Measurements from ENCODE around the gene SDK1.

Gene SDK1

DNA sequence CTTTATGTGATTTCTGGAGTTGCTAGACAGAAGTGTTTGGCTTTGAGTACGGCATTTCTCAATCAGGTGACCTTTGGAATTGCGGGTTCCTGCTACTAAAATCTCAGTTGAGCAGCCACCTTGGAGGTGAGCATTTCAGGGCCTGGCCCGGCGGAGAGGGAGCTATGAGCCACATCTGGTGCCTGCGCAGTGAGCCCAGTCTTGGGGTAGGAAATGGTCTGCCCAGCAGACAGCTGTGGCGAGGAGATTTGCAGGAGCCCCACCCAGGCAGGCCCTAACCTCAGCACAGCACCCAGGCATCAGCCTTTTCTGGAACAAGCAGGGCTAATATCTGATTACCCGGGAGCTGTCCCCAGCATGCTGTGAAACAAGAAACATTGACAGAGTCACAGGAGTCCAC is 833.2 kb downstream of the SDK1 start:
- TF ChIP-seq ZNF384 (IDR thresholded peaks at IDR 0.05) (no peak), L3MBTL2 (conservative IDR thresholded peaks at IDR 0.05) (no peak), SP1 (IDR thresholded peaks at IDR 0.05) (no peak), TARDBP (IDR thresholded peaks at IDR 0.05) (no peak), BHLHE40 (IDR thresholded peaks at IDR 0.05; ENCODE audit: borderline replicate concordance) (no peak), FOXK2 (IDR thresholded peaks at IDR 0.05) (no peak), ARNT (IDR thresholded peaks at IDR 0.05) (no peak), FOXM1 (IDR thresholded peaks at IDR 0.05; ENCODE audit: borderline replicate concordance) (no peak), CTBP1 (IDR thresholded peaks at IDR 0.05; ENCODE audit: borderline replicate concordance) (no peak)
- ChIA-PET CTCF (no interaction called here), POLR2A (no interaction called here)
- no peak for DNase-seq (ENCODE audit: extremely low spot score)

DNA sequence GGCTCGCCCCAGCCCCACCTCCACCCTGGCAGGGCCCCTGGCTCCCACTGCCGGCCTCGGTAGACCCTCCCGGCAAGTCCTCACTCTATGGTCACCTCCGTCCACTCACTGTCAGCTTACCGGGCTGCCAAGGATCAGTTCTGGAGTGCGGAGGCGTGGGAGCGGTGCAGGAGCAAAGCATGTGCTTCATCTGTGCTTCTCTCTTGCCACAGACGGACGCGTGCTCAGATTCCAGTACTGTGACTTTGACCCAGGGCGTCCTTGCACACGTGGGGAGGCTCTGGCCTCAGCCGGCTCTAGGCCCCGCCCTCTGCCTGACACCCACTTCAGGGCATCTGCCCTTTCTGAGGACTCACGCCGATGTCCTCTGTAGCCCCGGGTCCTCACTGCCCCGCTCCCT is 833.6 kb downstream of the SDK1 start:
- no peak for DNase-seq (ENCODE audit: extremely low spot score)
- TF ChIP-seq FOXM1 (IDR thresholded peaks at IDR 0.05; ENCODE audit: borderline replicate concordance), result no peak
- TF ChIP-seq SUZ12 (IDR thresholded peaks at IDR 0.05), result no peak
- no peak for TF ChIP-seq LEF1 (IDR thresholded peaks at IDR 0.05; ENCODE audit: borderline replicate concordance)
- TF ChIP-seq ZNF384 (IDR thresholded peaks at IDR 0.05), result no peak
- TF ChIP-seq FOXA1 (IDR thresholded peaks at IDR 0.05), result no peak
- ChIA-PET CTCF (no interaction called here), POLR2A (no interaction called here)

DNA sequence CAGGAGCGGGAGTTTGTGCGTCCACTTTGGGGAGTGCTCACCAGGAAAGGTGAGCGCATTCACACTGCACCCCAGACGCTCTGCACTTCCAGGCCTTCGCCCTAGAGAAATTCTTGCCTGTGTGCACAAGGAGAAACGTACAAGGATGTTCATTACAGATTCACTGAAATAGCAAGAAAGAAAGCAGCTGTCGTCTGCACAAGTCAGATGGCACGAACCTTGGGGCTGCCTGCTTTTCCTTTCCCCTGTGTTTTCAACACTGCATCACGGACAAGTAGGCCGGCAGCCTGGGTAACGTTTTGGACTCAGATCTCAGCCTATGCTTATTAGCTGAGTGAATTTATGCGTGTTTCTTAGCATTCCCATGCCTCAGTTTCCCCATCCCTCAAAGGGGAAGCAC is 834.2 kb downstream of the SDK1 start:
- POLR2A ChIA-PET, result no interaction called here
- TF ChIP-seq NFRKB (IDR thresholded peaks at IDR 0.05) (no peak), CTBP1 (IDR thresholded peaks at IDR 0.05; ENCODE audit: borderline replicate concordance) (no peak), FOXK2 (IDR thresholded peaks at IDR 0.05) (no peak), FOXA1 (IDR thresholded peaks at IDR 0.05) (no peak), LEF1 (IDR thresholded peaks at IDR 0.05; ENCODE audit: borderline replicate concordance) (no peak), L3MBTL2 (conservative IDR thresholded peaks at IDR 0.05) (no peak), HDGF (IDR thresholded peaks at IDR 0.05; ENCODE audit: borderline replicate concordance) (no peak), TARDBP (IDR thresholded peaks at IDR 0.05) (no peak), ELF4 (IDR thresholded peaks at IDR 0.05) (no peak), BHLHE40 (IDR thresholded peaks at IDR 0.05; ENCODE audit: borderline replicate concordance) (no peak), SUZ12 (IDR thresholded peaks at IDR 0.05) (no peak), ARNT (IDR thresholded peaks at IDR 0.05) (no peak), SP1 (IDR thresholded peaks at IDR 0.05) (no peak)
- TF ChIP-seq, protein P1, sequence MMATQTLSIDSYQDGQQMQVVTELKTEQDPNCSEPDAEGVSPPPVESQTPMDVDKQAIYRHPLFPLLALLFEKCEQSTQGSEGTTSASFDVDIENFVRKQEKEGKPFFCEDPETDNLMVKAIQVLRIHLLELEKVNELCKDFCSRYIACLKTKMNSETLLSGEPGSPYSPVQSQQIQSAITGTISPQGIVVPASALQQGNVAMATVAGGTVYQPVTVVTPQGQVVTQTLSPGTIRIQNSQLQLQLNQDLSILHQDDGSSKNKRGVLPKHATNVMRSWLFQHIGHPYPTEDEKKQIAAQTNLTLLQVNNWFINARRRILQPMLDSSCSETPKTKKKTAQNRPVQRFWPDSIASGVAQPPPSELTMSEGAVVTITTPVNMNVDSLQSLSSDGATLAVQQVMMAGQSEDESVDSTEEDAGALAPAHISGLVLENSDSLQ (IDR thresholded peaks at IDR 0.05), result no peak
- CTCF ChIA-PET, result no interaction called here
- no peak for DNase-seq (ENCODE audit: extremely low spot score)

DNA sequence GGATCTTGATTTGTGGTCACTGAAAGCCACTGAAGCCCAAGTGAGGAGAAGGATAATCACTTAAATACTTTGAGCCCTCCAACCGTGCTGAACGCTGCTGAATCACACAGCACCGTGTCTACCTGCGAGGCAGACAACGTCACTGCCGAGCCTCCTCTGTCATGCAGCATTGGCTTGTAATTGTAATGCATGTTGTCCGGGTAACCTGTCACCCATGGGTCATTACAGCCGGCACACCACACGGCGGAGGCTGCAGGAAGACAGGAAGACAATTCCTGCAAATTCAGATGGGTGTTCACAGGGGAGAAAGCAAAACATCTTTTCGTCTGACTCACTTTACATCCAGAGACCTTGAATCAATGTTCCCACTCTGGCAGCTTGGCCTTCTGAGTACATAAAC is 835.0 kb downstream of the SDK1 start:
- TF ChIP-seq FOXA1 (IDR thresholded peaks at IDR 0.05), result no peak
- CTCF ChIA-PET, result no interaction called here
- DNase-seq (ENCODE audit: extremely low spot score), result no peak
- POLR2A ChIA-PET, result no interaction called here

DNA sequence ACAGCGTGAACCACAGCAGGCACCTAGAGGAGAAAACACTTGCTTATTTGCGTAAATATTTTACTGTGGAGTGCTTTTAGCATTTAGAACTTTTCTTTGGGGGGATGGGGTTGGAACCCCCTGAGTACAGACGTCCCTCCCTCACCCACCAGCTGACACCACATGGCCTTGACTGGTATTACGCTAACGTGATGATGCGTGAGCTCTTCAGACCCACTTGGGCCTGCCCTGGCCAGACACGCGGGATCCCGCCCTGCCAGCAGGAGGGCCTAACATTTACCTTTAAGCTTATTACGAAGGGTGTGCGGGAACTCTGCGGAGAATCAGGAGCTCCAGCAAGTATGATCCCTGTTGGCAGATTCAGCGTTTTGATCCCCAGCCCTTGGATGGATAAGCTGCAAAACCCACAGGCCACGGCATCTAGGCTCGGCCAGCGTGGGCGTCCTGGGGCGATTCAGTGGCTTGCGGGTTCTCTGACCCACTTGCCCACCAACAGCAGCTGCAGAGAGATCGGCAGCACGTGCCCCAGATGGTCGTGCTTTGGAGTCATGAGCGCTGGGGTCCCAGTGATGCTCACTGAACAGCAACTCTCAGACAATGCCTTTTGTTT is 835.6 kb downstream of the SDK1 start:
- DNase-seq (ENCODE audit: extremely low spot score), result peak; percentile 42
- POLR2A ChIA-PET, result no interaction called here
- CTCF ChIA-PET, result no interaction called here
- TF ChIP-seq, protein P1 (IDR thresholded peaks at IDR 0.05), result no peak
- TF ChIP-seq LEF1 (IDR thresholded peaks at IDR 0.05; ENCODE audit: borderline replicate concordance), result no peak
- TF ChIP-seq CTBP1 (IDR thresholded peaks at IDR 0.05; ENCODE audit: borderline replicate concordance), result no peak
- no peak for TF ChIP-seq ELF4 (IDR thresholded peaks at IDR 0.05)
- TF ChIP-seq FOXK2 (IDR thresholded peaks at IDR 0.05), result no peak
- no peak for TF ChIP-seq L3MBTL2 (conservative IDR thresholded peaks at IDR 0.05)
- TF ChIP-seq ARNT (IDR thresholded peaks at IDR 0.05), result no peak
- no peak for TF ChIP-seq FOXA1 (IDR thresholded peaks at IDR 0.05)
- TF ChIP-seq BHLHE40 (IDR thresholded peaks at IDR 0.05; ENCODE audit: borderline replicate concordance), result no peak

DNA sequence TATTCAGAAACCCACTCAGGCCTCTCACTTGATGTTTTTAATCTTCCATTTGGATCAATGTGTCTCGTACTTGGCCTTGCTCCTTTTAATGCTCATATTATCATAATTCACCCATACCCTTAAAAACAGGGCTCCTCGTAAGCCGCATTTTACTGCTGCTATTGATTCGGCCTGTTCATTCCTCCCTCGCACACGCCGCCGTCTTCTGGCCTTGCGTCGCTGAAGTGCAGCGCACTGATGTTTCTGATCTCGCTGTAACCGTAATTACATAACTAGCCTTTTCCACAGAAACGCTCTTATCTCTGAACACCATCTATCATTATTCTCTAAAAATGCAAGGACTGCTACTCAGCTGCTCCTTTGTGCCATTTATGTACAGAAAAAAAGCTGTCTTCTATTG is 836.5 kb downstream of the SDK1 start:
- TF ChIP-seq SP1 (IDR thresholded peaks at IDR 0.05) (no peak), SUZ12 (IDR thresholded peaks at IDR 0.05) (no peak), BHLHE40 (IDR thresholded peaks at IDR 0.05; ENCODE audit: borderline replicate concordance) (no peak)
- DNase-seq (ENCODE audit: extremely low spot score), result no peak
- ChIA-PET CTCF (no interaction called here), POLR2A (no interaction called here)

DNA sequence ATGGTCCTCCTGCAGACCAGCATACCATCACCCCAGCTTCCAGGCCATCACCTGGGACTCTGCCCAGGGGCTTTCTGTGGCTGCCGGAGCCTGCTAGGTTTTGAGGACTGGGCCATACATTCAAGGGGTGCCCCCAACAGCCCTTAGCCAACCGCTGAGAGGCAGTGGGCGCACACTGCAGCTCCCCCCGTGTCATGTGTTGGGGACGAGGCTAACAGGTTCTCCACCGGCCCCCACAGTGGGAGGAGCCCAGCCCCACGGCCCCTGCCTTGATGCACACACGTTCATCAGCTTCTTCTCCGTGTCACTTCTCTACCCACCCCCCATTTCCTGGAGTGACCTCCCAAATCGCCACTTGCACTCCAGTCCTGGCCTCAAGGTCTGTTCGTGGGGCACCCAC is 837.8 kb downstream of the SDK1 start:
- TF ChIP-seq LEF1 (IDR thresholded peaks at IDR 0.05; ENCODE audit: borderline replicate concordance) (no peak), FOXK2 (IDR thresholded peaks at IDR 0.05) (no peak)
- ChIA-PET CTCF (no interaction called here), POLR2A (no interaction called here)
- DNase-seq (ENCODE audit: extremely low spot score), result no peak
